HepG2 (cell line): Measurements from ENCODE around the gene ADAP2.

Experiments
- CREM ChIP-seq, 2 experiments: sonication (generic) in 1 of 2; formaldehyde crosslinking in 1 of 2; IDR thresholded peaks; 2 replicates each; pipeline versions ENCODE4 v1.4.0 to v1.6.1; 2016 to 2020; ENCODE audit warnings: antibody characterized with exemption in 1 of 2, mild to moderate bottlenecking in 1 of 2, missing genetic modification reagents in 1 of 2
- TCF7 ChIP-seq: sonication (generic); IDR thresholded peaks from 2 replicates; pipeline ENCODE4 v1.6.1; 2016; ENCODE audit warnings: antibody characterized with exemption, low read depth

DNA sequence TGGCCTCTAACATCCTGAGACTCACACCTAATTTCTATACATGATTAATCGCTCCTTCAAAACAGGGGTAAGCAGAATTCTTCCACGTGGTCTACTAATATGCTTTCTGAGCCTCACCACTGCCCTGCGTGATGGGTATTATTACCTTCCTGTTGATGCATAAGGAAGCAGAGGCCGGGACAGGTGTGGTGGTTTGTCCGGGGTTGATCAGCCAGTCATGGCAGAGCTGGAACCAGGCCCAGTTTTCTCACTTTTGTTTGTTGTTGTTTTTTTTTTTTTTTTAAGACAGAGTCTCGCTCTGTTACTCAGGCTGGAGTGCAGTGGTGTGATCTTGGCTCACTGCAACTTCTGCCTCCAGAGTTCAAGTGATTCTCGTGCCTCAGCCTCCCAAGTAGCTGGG lies 80.3 kb downstream of the ADAP2 start:
- TF ChIP-seq TCF7 (no peak), CREM (IDR thresholded peaks at IDR 0.05) (no peak), CREM (CRISPR knock-in tag; IDR thresholded peaks at IDR 0.05) (no peak)
